Glutamatergic neuron (in vitro differentiated cells): ENCODE results near the gene FBXL14. TPM values are rescaled to one million over a fixed set of nuclear protein-coding genes. Genes with fewer than 3 reads are reported as not detected.

ENCODE experiments used
- DNase-seq: peaks from one replicate; pipeline ENCODE4 v3.0.0; 2022
- H3K27ac Mint-ChIP-seq: one replicate; pipeline ENCODE4 v1.8.0; 2020; ENCODE audit warnings: mild to moderate bottlenecking, mixed read lengths, inconsistent platforms; ENCODE audit not compliant: unreplicated experiment
- H3K27me3 Mint-ChIP-seq: one replicate; pipeline ENCODE4 v1.8.0; 2020; ENCODE audit warnings: mild to moderate bottlenecking, moderate library complexity, mixed read lengths, inconsistent platforms; ENCODE audit not compliant: unreplicated experiment
- H3K36me3 Mint-ChIP-seq: one replicate; pipeline ENCODE4 v1.8.0; 2020; ENCODE audit warnings: mild to moderate bottlenecking, mixed read lengths, inconsistent platforms; ENCODE audit not compliant: unreplicated experiment
- H3K4me1 Mint-ChIP-seq: one replicate; pipeline ENCODE4 v1.8.0; 2020; ENCODE audit warnings: mild to moderate bottlenecking, low read depth, mixed read lengths, inconsistent platforms; ENCODE audit not compliant: unreplicated experiment
- H3K4me3 Mint-ChIP-seq: one replicate; pipeline ENCODE4 v1.8.0; 2020; ENCODE audit warnings: mild to moderate bottlenecking, mixed read lengths, inconsistent platforms; ENCODE audit not compliant: unreplicated experiment
- H3K9me3 Mint-ChIP-seq: one replicate; pipeline ENCODE4 v1.8.0; 2020; ENCODE audit warnings: mild to moderate bottlenecking, moderate library complexity, mixed read lengths, inconsistent platforms; ENCODE audit not compliant: unreplicated experiment
- total RNA-seq: library from RNA; stranded (reverse); fragmentation: NEBNext Ultra II Directional; extraction: Animal tissue kit (Norgen Biotek cat#: 25700); gene quantifications from one replicate; pipeline ENCODE4 v1.2.1, GENCODE V29; 2021; ENCODE audit not compliant: unreplicated experiment
- TF ChIP-seq, protein P1 (sequence below): fragments of 200-600 bp; sonication (generic); IDR thresholded peaks from one replicate; pipeline ENCODE4 v1.5.0; 2021; ENCODE audit not compliant: partially characterized antibody, unreplicated experiment

Gene FBXL14
- total RNA-seq, 1 donor from 2014 or later: 28.8 TPM

GRCh38 chr12:1595026-1595561 lies 713 bp upstream of the FBXL14 start:
- peak overlapping the region; percentile 94 for H3K4me3 Mint-ChIP-seq
- H3K27me3 Mint-ChIP-seq: peaks cover 23% of the 10 kb centered on the region
- DNase-seq: no peak
- H3K4me1 Mint-ChIP-seq: peaks cover 24% of the 10 kb centered on the region
- TF ChIP-seq, protein P1, sequence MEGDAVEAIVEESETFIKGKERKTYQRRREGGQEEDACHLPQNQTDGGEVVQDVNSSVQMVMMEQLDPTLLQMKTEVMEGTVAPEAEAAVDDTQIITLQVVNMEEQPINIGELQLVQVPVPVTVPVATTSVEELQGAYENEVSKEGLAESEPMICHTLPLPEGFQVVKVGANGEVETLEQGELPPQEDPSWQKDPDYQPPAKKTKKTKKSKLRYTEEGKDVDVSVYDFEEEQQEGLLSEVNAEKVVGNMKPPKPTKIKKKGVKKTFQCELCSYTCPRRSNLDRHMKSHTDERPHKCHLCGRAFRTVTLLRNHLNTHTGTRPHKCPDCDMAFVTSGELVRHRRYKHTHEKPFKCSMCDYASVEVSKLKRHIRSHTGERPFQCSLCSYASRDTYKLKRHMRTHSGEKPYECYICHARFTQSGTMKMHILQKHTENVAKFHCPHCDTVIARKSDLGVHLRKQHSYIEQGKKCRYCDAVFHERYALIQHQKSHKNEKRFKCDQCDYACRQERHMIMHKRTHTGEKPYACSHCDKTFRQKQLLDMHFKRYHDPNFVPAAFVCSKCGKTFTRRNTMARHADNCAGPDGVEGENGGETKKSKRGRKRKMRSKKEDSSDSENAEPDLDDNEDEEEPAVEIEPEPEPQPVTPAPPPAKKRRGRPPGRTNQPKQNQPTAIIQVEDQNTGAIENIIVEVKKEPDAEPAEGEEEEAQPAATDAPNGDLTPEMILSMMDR: no peak
- H3K9me3 Mint-ChIP-seq: peaks cover 25% of the 10 kb centered on the region
- H3K36me3 Mint-ChIP-seq: peaks cover 8% of the 10 kb centered on the region
- peak overlapping the region; percentile 99 for H3K27ac Mint-ChIP-seq

GRCh38 chr12:1594006-1594260 lies 448 bp downstream of the FBXL14 start:
- no peak overlapping the region for H3K27ac Mint-ChIP-seq
- no peak for DNase-seq
- peaks cover 8% of the 10 kb centered on the region for H3K36me3 Mint-ChIP-seq
- peaks cover 24% of the 10 kb centered on the region for H3K4me1 Mint-ChIP-seq
- H3K27me3 Mint-ChIP-seq: peaks cover 23% of the 10 kb centered on the region
- H3K4me3 Mint-ChIP-seq: no peak overlapping the region
- TF ChIP-seq, protein P1: no peak
- H3K9me3 Mint-ChIP-seq: peaks cover 25% of the 10 kb centered on the region

DNA sequence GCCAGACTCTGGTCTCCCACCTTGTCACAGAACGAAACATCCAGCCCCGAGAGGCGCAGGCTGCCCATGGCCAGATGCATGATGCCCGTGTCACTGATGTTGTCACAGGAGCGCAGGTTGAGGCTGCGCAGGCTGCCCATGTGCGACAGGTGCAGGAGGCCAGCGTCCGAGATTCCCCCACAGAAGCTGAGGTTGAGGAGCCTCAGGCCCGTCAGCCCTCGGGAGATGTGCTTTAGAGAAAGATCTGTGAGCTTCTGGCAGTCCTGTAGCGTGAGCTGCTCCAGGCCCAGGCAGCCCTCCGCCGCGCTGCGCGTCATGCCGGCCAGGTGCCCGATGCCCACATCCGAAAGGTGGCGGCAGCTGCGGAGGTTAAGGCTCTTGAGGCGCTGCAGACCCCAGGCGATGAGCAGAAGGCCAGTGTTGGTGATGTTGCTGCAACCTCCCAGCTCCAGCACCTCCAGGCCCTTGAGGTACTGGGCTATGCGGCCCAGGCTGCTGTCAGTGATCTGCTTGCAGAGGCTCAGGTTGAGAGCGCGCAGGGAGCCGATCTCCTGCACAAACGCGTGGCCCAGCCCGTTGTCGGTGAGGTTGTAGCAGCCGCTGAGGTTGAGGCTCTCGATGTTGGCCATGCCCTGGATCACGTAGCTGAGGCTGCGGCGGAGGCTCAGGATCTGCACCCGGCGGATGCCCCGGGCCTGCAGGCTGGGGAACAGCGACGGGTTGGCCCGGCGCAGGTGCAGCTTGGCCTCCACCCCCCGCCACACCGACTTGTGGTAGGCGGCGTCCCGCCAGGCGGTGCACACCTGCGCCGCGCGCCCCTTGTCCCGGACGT lies 991 bp downstream of the FBXL14 start:
- Mint-ChIP-seq H3K27me3 (peaks cover 23% of the 10 kb centered on the region), H3K9me3 (peaks cover 26% of the 10 kb centered on the region), H3K36me3 (peaks cover 8% of the 10 kb centered on the region), H3K27ac (peak overlapping the region; percentile 90), H3K4me1 (peaks cover 29% of the 10 kb centered on the region), H3K4me3 (peak overlapping the region; percentile 94)
- TF ChIP-seq, protein P1: no peak
- DNase-seq: peak; percentile 56

- H3K36me3 Mint-ChIP-seq: peaks cover 8% of the 10 kb centered on the region
- H3K9me3 Mint-ChIP-seq: peaks cover 26% of the 10 kb centered on the region
- TF ChIP-seq, protein P1: no peak
- H3K27me3 Mint-ChIP-seq: peaks cover 23% of the 10 kb centered on the region
- peak overlapping the region; percentile 94 for H3K4me3 Mint-ChIP-seq
- H3K4me1 Mint-ChIP-seq: peaks cover 35% of the 10 kb centered on the region
- DNase-seq: peak; percentile 71
- peak overlapping the region; percentile 90 for H3K27ac Mint-ChIP-seq
Measured at GRCh38 chr12:1592444-1593173, 1.8 kb downstream of the FBXL14 start.
